Measurements from ENCODE around the gene S1PR5. TPM values are rescaled to one million over a fixed set of nuclear protein-coding genes. Genes with fewer than 3 reads are reported as not detected.
A peak's percentile ranks its signal among the peaks of the same experiment; 100 is the strongest.
"Not testable (repeated sequence)": the region's sequence is repeated elsewhere in the genome, so short reads cannot be mapped to it uniquely, and the experiment has no call there.

S1PR5 gene
- total RNA-seq, 2 experiments from 2014 or later: 3.3 to 4.7 TPM

DNA sequence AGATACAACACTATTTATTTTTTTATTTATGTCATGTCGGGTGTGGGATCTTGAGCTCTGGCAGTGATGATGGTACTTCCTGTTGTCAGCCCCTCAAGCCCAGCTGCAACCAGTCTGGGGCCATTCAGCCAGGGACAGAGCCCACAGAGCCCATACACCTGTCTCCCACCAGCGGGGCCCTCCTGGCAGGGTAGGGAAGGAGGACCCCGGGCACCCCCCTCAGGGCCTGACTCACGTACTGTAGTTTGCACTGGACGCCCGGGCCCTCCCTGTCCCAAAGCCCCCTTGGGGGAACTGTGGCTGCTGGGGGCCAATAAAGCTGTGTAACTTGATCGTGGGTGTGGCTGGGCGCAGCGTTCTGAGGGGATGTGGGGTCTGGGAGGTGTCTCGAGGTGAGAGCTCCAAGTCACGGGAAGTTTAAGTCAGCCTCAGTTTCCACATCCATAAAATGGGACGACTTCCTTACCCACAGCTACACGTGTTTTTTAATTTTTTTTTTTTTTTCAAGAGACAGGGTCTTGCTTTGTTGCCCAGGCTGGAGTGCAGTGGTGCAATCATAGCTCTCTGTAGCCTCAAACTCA is 35.9 kb upstream of the S1PR5 start:
- DNase-seq (peak; percentile 53), ATAC-seq (ENCODE audit: low read depth) (no peak)
- Mint-ChIP-seq H3K36me3 (peaks cover 49% of the 10 kb centered on the region), H3K9me3 (no peaks in the 10 kb centered on the region), H3K27me3 (no peaks in the 10 kb centered on the region), H3K4me1 (peaks cover 42% of the 10 kb centered on the region), H3K4me3 (peak overlapping the region; percentile 69), H3K27ac (peak overlapping the region; percentile 92)
- POLR2A ChIA-PET: interaction anchor here (0.5 to 7.7 kb wide), 15 partner anchors 8 to 148 kb away, joined by 3 to 224 read pairs (median 4); partner anchors contain the start of genes ATG4D, CDKN2D, KRI1 and QTRT1

DNA sequence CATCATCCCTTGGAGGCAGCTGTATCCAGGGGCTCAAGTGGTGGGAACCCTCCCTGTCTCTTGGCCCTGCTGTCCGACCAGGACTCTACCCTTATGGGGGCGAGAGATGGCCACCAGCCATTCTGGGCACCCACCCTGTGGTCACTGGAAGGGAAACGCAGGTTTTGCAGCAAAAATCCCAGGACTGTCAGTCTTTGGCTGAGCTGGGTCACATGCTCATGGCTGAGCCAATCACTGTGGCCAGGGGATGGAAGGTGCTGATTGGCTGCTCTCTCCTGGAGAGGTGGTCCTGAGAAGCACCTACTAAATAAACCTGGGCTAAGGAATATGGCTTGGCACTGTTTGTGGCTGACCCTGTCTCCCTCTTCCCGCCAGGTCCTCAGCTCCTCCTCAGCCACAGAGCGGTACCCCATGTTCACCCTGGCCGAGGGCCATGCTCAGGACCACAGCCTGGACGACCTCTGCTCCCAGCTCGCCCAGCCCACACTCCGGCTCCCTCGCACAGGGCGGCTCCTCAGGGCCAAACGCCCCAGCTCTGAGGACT is 35.3 kb upstream of the S1PR5 start:
- POLR2A ChIA-PET: interaction anchor here (0.6 to 7.7 kb wide), 12 partner anchors 9 to 149 kb away, joined by 3 to 224 read pairs (median 5); partner anchors contain the start of genes ATG4D, CDKN2D, KRI1 and QTRT1
- H3K4me3 Mint-ChIP-seq: peak overlapping the region; percentile 69
- no peaks in the 10 kb centered on the region for H3K9me3 Mint-ChIP-seq
- no peaks in the 10 kb centered on the region for H3K27me3 Mint-ChIP-seq
- peak overlapping the region; percentile 92 for H3K27ac Mint-ChIP-seq
- H3K4me1 Mint-ChIP-seq: peaks cover 42% of the 10 kb centered on the region
- DNase-seq (no peak), ATAC-seq (ENCODE audit: low read depth) (no peak)
- peaks cover 47% of the 10 kb centered on the region for H3K36me3 Mint-ChIP-seq

GRCh38 chr19:10551698-10552301 is 34.6 kb upstream of the S1PR5 start:
- Mint-ChIP-seq H3K36me3 (peaks cover 47% of the 10 kb centered on the region), H3K27me3 (no peaks in the 10 kb centered on the region), H3K4me1 (peaks cover 44% of the 10 kb centered on the region), H3K27ac (peak overlapping the region; percentile 92), H3K4me3 (peak overlapping the region; percentile 47), H3K9me3 (no peaks in the 10 kb centered on the region)
- POLR2A ChIA-PET: interaction anchor here (0.6 to 7.7 kb wide), 8 partner anchors 8 to 144 kb away, joined by 3 to 224 read pairs (median 8); partner anchors contain the start of genes ATG4D, CDKN2D and KRI1
- no peak for DNase-seq
- no peak for ATAC-seq (ENCODE audit: low read depth)

DNA sequence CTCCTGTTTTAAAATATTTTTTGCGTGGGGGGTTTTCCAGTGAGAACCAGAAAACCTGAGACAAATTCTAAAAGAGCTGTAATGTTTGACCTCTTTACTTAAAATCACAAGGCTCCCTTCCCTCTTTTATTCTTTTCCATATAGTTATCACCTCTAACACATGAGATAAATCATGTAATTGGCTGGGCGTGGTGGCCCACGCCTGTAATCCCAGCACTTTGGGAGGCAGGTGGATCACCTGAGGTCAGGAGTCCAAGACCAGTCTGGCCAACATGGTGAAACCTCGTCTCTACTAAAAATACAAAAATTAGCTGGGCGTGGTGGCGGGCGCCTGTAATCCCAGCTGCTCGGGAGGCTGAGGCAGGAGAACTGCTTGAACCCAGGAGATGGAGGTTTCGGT is 33.8 kb upstream of the S1PR5 start:
- H3K9me3 Mint-ChIP-seq: not testable (repeated sequence)

DNA sequence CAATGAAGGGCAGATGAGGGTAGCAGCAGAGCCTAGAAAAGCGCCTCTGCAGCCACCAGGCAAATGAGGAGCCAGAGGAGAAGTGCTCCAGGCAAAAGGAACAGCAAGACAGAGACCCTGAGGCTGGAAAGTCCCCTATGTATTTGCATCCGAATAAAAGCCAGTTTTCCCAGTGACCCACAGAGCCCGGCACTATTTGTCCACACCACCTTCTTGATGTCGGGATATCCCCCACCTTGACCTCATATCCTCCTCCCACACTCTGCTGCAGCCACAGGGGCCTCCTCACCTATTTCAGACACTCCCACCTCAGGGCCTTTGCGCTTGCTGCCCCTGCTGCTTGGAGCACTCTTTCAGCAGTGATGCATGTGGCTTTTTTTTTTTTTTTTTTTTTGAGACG is 33.1 kb upstream of the S1PR5 start:
- Mint-ChIP-seq H3K27me3 (no peaks in the 10 kb centered on the region), H3K9me3 (no peaks in the 10 kb centered on the region), H3K4me1 (peaks cover 39% of the 10 kb centered on the region), H3K36me3 (peaks cover 41% of the 10 kb centered on the region), H3K27ac (peak overlapping the region; percentile 30), H3K4me3 (no peak overlapping the region)
- POLR2A ChIA-PET: interaction anchor here (7.7 kb wide), 1 partner anchor 16 kb away, joined by 224 read pairs; the partner anchor contains the start of genes CDKN2D and KRI1
- no peak for ATAC-seq (ENCODE audit: low read depth)
- no peak for DNase-seq

More for the DNA sequence above, 33.8 kb upstream of the S1PR5 start:
- not testable (repeated sequence) for DNase-seq; H3K27me3 Mint-ChIP-seq; H3K4me3 Mint-ChIP-seq; ATAC-seq (ENCODE audit: low read depth)
- POLR2A ChIA-PET: interaction anchor here (0.6 to 7.7 kb wide), 5 partner anchors 16 to 124 kb away, joined by 3 to 224 read pairs (median 6); partner anchors contain the start of genes CDKN2D and KRI1
- Mint-ChIP-seq H3K36me3 (peaks cover 44% of the 10 kb centered on the region), H3K4me1 (peaks cover 42% of the 10 kb centered on the region), H3K27ac (peak overlapping the region; percentile 61)

DNA sequence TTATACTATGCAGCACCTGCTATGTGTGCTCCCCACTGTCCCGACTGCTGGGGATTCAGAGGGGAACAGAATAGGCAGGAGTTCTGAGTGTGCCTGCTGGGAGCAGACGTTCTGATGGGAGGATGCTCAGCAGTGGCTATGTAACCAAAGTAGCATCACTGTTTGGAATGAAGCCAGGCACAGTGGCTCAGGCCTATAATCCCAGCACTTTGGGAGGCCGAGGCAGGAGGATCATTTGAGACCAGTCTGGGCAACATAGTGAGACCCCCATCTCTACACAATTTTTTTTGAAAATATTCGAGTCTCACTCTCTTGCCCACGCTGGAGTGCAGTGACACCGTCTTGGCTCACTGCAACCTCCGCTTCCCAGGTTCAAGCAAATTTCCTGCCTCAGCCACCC is 32.5 kb upstream of the S1PR5 start:
- H3K4me1 Mint-ChIP-seq: peaks cover 39% of the 10 kb centered on the region
- no peak for DNase-seq
- H3K9me3 Mint-ChIP-seq: no peaks in the 10 kb centered on the region
- POLR2A ChIA-PET: no interaction called here
- H3K36me3 Mint-ChIP-seq: peaks cover 41% of the 10 kb centered on the region
- H3K27ac Mint-ChIP-seq: no peak overlapping the region
- H3K4me3 Mint-ChIP-seq: no peak overlapping the region
- no peaks in the 10 kb centered on the region for H3K27me3 Mint-ChIP-seq
- no peak for ATAC-seq (ENCODE audit: low read depth)

DNA sequence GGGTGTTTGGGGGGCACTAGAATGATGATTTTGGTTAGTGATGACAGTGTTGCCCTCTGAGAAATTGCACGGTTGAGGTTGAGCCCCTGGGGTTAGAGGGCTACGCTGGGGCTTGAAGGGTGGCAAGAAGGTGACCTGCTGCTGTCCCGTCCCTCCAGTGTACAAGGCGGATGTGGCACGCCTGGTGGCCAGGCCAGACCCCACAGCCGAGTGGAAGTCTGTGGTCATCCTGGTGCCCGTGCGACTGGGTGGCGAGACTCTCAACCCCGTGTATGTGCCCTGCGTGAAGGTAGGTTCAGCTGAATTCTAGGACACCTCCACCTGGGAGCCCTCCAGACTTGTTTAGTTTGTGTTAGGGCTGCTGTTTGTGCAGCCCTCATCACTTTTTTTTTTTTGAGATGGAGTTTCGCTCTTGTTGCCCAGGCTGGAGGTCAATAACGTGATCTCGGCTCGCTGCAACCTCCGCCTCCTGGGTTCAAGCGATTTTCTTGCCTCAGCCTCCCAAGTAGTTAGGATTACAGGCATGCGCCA is 31.6 kb upstream of the S1PR5 start:
- POLR2A ChIA-PET: interaction anchor here (0.5 kb wide), 1 partner anchor 14 kb away, joined by 5 read pairs; no protein-coding TSS in a partner anchor
- H3K36me3 Mint-ChIP-seq: peaks cover 41% of the 10 kb centered on the region
- H3K9me3 Mint-ChIP-seq: no peaks in the 10 kb centered on the region

DNA sequence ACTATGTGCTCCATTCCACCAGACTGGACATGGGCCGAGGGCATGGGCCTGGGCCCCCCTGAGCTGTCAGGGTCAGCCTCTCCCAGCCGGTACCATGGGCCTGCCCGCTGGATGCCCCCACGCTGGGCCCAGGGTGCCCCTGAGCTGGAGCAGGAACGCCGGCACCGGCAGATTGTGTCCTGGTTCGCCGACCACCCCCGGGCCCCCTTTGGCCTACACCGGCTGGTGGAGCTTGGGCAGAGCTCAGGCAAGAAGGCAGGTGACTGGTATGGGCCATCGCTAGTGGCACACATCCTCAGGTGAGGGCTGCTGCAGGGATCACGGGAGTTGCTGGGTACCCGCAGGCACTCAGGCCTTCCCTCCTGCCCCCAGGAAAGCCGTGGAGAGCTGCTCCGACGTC is 29.6 kb upstream of the S1PR5 start:
- no peak overlapping the region for H3K27ac Mint-ChIP-seq
- ATAC-seq (ENCODE audit: low read depth) (no peak), DNase-seq (no peak)
- peaks cover 26% of the 10 kb centered on the region for H3K36me3 Mint-ChIP-seq
- peaks cover 17% of the 10 kb centered on the region for H3K4me1 Mint-ChIP-seq
- H3K27me3 Mint-ChIP-seq: no peaks in the 10 kb centered on the region
- no peak overlapping the region for H3K4me3 Mint-ChIP-seq
- POLR2A ChIA-PET: interaction anchor here (1.1 kb wide), 1 partner anchor 142 kb away, joined by 3 read pairs; no protein-coding TSS in a partner anchor
- H3K9me3 Mint-ChIP-seq: no peaks in the 10 kb centered on the region

More for the DNA sequence above, 31.6 kb upstream of the S1PR5 start:
- no peak overlapping the region for H3K27ac Mint-ChIP-seq
- H3K4me1 Mint-ChIP-seq: peaks cover 30% of the 10 kb centered on the region
- no peak overlapping the region for H3K4me3 Mint-ChIP-seq
- DNase-seq: no peak
- no peaks in the 10 kb centered on the region for H3K27me3 Mint-ChIP-seq
- ATAC-seq (ENCODE audit: low read depth): no peak

- ATAC-seq (ENCODE audit: low read depth) (no peak), DNase-seq (no peak)
- POLR2A ChIA-PET: interaction anchor here (3.0 to 5.6 kb wide), 2 partner anchors 9 to 23 kb away, joined by 30 to 49 read pairs; partner anchors contain the start of genes CDKN2D and KRI1
- peaks cover 10% of the 10 kb centered on the region for H3K36me3 Mint-ChIP-seq
- peaks cover 9% of the 10 kb centered on the region for H3K4me1 Mint-ChIP-seq
- H3K9me3 Mint-ChIP-seq: no peaks in the 10 kb centered on the region
- peaks cover 14% of the 10 kb centered on the region for H3K27me3 Mint-ChIP-seq
- peak overlapping the region; percentile 92 for H3K4me3 Mint-ChIP-seq
- H3K27ac Mint-ChIP-seq: peak overlapping the region; percentile 89
Observed at GRCh38 chr19:10544753-10545251, 27.6 kb upstream of the S1PR5 start.

DNA sequence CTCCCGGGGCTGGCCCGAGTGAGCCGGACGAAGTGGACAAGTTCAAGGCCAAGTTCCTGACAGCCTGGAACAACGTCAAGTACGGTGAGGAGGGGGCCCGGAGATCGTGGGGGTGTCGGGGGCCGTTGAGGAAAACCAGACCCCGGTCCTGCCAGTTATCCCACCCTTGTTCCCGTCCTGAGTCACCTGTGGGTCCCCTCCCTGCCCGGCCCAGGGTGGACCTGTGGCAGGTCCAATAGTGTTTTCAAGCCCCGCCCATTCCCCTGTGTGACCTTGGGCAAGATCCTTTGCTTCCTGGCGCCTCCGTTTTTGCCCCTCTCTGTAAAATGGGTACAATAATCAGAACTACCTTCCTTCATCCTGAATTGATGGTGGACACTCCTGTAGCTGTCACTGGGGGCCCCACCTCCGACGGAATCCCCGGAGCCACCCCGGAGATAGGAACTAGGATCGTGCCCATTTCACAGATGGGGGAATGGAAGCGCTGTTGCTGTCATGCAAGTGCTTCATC is 27.1 kb upstream of the S1PR5 start:
- Mint-ChIP-seq H3K27me3 (peaks cover 16% of the 10 kb centered on the region), H3K36me3 (peaks cover 8% of the 10 kb centered on the region), H3K4me1 (peaks cover 9% of the 10 kb centered on the region), H3K9me3 (no peaks in the 10 kb centered on the region), H3K27ac (peak overlapping the region; percentile 89), H3K4me3 (peak overlapping the region; percentile 92)
- POLR2A ChIA-PET: interaction anchor here (3.0 to 5.6 kb wide), 2 partner anchors 9 to 24 kb away, joined by 30 to 49 read pairs; partner anchors contain the start of genes CDKN2D and KRI1
- no peak for DNase-seq
- ATAC-seq (ENCODE audit: low read depth): peak; percentile 3

GRCh38 chr19:10543420-10544241 is 26.4 kb upstream of the S1PR5 start, which contains the start of gene ATG4D:
ATG4D (plus strand) TSS chr19:10543904; CDS start chr19:10544091, 187 bp downstream.
- H3K27me3 Mint-ChIP-seq: peaks cover 22% of the 10 kb centered on the region
- POLR2A ChIA-PET: interaction anchor here (1.0 to 5.6 kb wide), 3 partner anchors 10 to 60 kb away, joined by 3 to 49 read pairs (median 30); partner anchors contain the start of genes CDKN2D and KRI1
- H3K27ac Mint-ChIP-seq: peak within 1 kb of the TSS; percentile 89
- H3K4me3 Mint-ChIP-seq: peak within 1 kb of the TSS; percentile 92
- H3K36me3 Mint-ChIP-seq: peaks cover 1% of the 10 kb centered on the region
- ATAC-seq (ENCODE audit: low read depth) (peak; percentile 80), DNase-seq (peak; percentile 89)
- peaks cover 12% of the 10 kb centered on the region for H3K4me1 Mint-ChIP-seq
- H3K9me3 Mint-ChIP-seq: no peaks in the 10 kb centered on the region

GRCh38 chr19:10543059-10543419 is 25.8 kb upstream of the S1PR5 start:
- no peak for ATAC-seq (ENCODE audit: low read depth)
- H3K4me3 Mint-ChIP-seq: peak overlapping the region; percentile 74
- POLR2A ChIA-PET: interaction anchor here (1.0 to 5.6 kb wide), 3 partner anchors 10 to 59 kb away, joined by 3 to 49 read pairs (median 30); partner anchors contain the start of genes CDKN2D and KRI1

More at GRCh38 chr19:10543059-10543419, 25.8 kb upstream of the S1PR5 start:
- H3K9me3 Mint-ChIP-seq: no peaks in the 10 kb centered on the region
- peaks cover 14% of the 10 kb centered on the region for H3K4me1 Mint-ChIP-seq
- no peak for DNase-seq
- peak overlapping the region; percentile 71 for H3K27ac Mint-ChIP-seq
- H3K36me3 Mint-ChIP-seq: no peaks in the 10 kb centered on the region
- H3K27me3 Mint-ChIP-seq: peaks cover 28% of the 10 kb centered on the region

All from activated naive CD8-positive, alpha-beta T cell treated with anti-CD3 and anti-CD28 coated beads, Interleukin-2, amount 10 ng/mL, durations not matched to agents 7 days and 5 days (primary cell).